GM12878 (cell line): ENCODE data around the gene SCYGR1.

ENCODE experiments used
- CTCF ChIP-seq, 3 experiments: IDR thresholded peaks in 2 of 3; conservative IDR thresholded peaks in 1 of 3; 2 replicates each; pipeline ENCODE4 v1.5.1; 2011; ENCODE audit warnings: low read depth in 3 of 3, low read length in 3 of 3, mild to moderate bottlenecking in 3 of 3, control low read depth in 2 of 3, moderate library complexity in 2 of 3, inconsistent platforms in 1 of 3, mixed read lengths in 1 of 3; ENCODE audit not compliant: control insufficient read depth in 2 of 3, insufficient read depth in 1 of 3; ENCODE audit errors: extremely low read depth in 1 of 3
- EZH2 ChIP-seq: IDR thresholded peaks from 2 replicates; pipeline ENCODE4 v1.6.1; 2012; ENCODE audit warnings: low read depth, mild to moderate bottlenecking, control low read depth, inconsistent platforms, low read length, borderline replicate concordance; ENCODE audit not compliant: control insufficient read depth
- MYC ChIP-seq: IDR thresholded peaks from 2 replicates; pipeline ENCODE4 v1.6.1; 2011; ENCODE audit warnings: mild to moderate bottlenecking, low read length, moderate library complexity, inconsistent platforms; ENCODE audit not compliant: insufficient read depth, insufficient replicate concordance, insufficient read length, severe bottlenecking
- NR2C2 ChIP-seq: IDR thresholded peaks from 2 replicates; pipeline ENCODE4 v1.6.1; 2011; ENCODE audit warnings: borderline replicate concordance, low read depth; ENCODE audit not compliant: control insufficient read depth, insufficient read length

- TF ChIP-seq CTCF (IDR thresholded peaks at IDR 0.05 in 2 of 3, conservative IDR thresholded peaks at IDR 0.05 in 1 of 3; ENCODE audit: control insufficient read depth in 2 of 3, extremely low read depth in 1 of 3, insufficient read depth in 1 of 3, low read depth in 3 of 3, low read length in 3 of 3) (no peak), MYC (no peak), NR2C2 (no peak), EZH2 (no peak)
Measured at GRCh38 chr2:227423656-227424499, 36.1 kb upstream of the SCYGR1 start.
